ENCODE results near the gene LEFTY1.
"Not testable (repeated sequence)": the region's sequence is repeated elsewhere in the genome, so short reads cannot be mapped to it uniquely, and the experiment has no call there.

The LEFTY1 gene

GRCh38 chr1:225888898-225889601 is at the start of gene LEFTY1:
Gene LEFTY1, minus strand, starts transcription at chr1:225889146. Its CDS starts 80 bp downstream, at chr1:225889066.
- no peak for DNase-seq

GRCh38 chr1:225937048-225937968 is 48.4 kb upstream of the LEFTY1 start:
- no peak for DNase-seq

DNA sequence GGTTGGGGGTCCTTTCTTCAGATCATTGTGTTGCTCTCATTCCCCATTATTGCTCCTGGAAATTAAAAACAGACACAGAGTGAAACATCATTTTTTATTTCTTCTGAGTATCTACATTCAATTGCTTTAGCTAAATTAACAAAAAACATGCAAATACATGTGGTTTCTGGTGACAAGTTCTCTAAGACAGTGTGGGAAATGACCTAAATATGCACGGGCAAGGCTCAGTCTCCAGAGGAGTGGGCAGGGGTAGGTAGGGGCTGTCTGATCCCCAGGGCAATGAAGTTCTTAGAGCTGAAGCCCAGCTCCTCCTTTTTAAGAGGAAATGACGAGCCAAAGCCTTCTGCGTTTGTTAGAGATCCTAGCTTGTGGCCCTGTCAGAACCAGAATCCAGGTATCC is 47.6 kb upstream of the LEFTY1 start:
- no peak for DNase-seq

DNA sequence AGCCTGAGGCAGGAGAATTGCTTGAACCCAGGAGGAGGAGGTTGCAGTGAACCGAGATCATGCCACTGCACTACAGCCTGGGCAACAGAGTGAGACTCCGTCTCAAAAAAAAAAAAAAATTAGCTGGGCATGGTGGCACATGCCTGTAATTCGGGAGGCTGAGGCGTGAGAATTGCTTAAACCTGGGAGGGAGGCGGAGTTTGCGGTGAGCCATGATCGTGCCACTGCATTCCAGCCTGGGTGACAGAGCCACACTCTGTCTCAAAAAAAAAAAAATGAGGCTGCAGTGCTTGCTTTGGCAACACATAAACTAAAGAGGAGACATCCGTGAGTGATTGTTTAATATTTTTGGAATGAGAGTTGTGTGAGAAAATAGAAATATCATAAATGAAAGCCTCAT is 47.1 kb upstream of the LEFTY1 start:
- DNase-seq: not testable (repeated sequence)

GRCh38 chr1:225934711-225935110 is 45.8 kb upstream of the LEFTY1 start:
- DNase-seq: no peak

DNA sequence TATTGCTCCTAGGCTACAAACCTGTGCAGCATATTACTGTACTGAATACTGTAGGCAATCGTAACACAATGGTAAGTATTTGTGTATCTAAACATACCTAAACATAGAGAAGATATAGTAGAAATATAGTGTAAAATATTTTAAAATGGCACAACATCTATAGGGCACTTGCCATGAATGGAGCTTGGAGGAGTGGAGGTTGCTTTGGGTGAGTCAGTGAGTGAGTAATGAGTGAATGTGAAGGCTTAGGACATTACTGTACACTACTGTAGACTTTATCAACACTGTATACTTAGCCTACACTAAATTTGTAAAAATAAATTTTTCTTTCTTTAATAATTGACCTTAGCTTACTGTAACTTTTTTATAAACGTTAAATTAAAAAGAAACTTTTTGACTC is 44.1 kb upstream of the LEFTY1 start:
- no peak for DNase-seq

- no peak for DNase-seq
Observed at GRCh38 chr1:225931270-225932136, 42.6 kb upstream of the LEFTY1 start.

GRCh38 chr1:225930566-225930965 is 41.6 kb upstream of the LEFTY1 start:
- DNase-seq: no peak

DNA sequence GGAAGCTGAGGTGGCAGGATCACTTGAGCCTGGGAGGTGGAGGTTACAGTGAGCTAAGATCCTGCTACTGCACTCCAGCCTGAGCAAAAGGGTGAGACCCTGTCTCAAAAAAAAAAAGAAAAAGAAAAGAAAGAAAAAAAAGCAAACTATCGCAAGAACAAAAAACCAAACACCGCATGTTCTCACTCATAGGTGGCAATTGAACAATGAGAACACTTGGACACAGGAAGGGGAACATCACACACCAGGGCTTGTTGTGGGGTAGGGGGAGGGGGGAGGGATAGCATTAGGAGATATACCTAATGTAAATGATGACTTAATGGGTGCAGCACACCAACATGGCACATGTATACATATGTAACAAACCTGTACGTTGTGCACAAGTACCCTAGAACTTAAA is 40.5 kb upstream of the LEFTY1 start:
- DNase-seq: not testable (repeated sequence)

DNA sequence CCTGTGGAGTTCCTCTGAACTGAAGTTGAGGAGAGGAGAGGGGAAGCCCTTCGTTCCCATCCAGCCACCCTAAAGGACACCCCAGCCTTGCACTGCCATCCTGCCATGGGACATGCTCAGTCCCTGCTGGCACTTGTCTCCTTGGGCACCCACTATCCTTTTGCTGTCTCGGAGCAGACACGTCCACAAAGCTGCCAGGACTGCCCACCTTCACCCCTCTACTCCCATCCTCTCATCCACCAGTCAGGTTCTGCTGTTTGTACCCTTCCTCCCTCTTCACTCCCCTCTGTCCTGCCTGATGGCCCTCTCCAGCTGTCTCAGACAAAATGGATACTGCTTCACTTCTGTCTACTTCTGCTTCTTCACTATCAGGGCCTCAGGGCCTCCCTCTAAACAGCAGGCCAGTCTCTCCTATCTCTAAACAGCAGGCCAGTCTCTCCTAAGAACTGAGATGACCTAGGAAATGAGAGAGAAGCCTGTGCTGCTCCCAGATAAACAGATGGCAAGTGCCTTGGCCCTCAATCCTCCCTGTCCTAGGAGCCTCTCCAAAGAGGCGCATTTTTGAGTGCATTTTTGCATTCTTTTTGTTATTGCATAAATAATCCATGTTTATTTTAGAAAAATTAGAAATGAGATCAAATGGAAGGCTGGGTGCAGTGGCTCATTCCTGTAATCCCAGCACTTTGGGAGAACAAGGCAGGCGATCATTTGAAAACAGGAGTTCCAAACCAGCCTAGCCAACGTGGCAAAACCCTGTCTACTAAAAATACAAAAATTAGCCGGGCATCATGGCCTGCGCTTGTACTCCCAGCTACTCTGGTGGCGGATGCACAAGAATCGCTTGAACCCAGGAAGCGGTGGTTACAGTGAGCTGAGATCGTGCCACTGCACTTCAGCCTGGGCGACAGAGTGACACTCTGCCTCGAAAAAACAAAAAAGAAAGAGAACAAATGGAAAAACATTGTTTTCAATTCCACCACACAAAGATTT is 39.5 kb upstream of the LEFTY1 start:
- DNase-seq: no peak

DNA sequence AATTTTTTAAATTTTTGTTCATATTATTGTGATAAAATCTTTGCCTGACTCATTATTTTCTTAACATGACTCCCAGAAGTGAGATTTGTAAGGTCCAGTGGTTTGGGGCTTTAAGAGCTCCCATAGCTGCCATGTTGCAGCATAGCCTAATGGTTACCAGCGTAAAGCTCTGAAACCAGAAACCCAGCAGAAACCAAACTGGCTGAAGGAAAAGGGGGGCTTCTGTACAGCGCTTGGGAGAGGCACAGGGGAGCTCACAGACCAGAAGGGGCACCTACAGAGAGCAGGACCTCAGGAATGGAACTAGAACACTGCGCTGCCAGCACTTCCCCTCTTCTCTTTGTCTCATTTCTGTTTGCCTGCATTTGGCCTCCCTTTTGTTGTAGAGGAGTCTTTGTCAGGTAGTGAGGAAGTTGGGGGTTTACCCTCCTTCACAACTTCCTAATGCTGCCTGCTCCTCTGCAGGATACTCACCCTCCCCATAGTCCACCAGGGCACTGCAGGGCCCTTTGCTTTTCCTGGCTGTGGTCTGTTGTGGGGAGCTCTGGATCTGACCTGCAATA is 37.7 kb upstream of the LEFTY1 start:
- no peak for DNase-seq

DNA sequence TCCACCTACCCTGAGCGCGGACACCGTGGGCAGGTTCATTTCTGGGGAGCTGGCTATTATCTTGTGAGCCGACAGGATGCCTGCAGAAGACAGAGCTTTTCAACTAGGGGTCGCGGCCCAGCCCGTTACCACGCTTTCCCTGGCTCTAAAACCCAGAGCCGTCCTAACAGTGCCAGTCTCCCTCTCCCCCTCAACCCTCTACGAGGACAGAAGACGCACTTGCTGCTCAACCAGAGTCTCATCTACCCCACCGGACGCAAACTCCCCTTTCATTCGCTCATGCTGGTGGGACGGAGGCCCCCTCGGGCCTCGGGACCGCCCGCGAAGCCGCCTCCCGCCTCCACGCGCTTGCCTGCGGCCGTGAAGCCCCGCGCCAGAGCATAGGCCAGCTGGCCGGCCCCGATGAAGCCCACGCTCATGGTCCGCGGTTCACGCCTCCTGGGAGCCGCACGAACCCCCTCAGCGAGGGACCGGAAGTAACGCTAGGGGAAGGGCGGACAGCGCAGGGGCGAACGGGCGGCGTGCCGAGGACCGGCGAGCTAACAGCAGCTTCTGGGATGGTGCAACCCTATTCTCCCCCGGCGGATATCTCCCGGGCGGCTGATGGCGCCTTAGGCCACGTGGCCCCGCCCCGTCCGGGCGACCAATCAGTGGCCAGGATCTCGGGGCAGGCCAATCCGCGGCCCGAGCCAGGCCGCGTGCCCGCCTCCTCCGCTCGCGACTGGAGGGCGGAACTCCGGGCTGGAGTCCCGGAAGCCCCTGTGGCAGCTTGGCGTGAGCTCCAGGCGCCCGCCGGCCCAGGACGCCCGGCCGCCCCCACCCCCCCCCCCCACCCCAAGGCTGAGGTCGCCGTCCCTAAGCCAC is 35.0 kb upstream of the LEFTY1 start, which contains the start of gene PYCR2:
PYCR2 (minus strand) TSS at position 559 of the 864 bp plus-strand sequence; CDS start at position 419, 140 bp downstream.
- peak; percentile 95 for DNase-seq

DNA sequence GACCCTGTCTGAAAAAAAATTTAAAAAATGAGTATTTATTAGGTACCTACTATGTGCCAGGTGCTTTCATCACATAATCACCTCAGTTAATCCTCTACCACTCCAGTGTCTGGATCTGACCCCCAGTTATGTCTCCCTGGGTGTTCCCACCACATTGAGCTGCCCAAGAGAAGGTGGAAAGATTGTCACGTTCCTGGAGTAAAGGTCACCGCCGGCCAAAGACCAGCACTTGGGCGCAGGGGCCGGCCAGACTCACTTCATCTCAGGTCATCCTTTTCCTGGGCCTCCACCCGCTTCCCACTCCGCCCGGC is 34.4 kb upstream of the LEFTY1 start:
- no peak for DNase-seq

- DNase-seq: no peak
Observed at GRCh38 chr1:225921734-225922709, 33.1 kb upstream of the LEFTY1 start.

DNA sequence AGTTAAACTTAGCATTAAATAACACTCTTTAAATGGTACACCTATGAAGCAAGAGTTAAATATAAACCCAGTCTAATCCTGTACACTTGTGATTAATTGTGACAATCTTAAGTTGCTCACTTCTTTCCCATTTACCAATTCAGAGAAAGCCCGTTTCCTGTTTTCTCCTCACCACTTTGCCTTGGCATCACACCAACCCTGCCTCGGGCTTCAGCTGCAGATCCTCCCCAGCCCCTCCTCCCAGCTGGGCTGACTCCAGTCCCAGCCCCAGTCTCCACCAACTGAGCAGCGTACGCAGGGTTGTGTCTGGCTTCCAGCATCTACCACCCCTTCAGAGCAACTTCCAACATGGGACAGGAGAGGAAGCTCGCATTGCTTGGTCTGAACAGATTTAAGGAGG is 31.0 kb upstream of the LEFTY1 start:
- DNase-seq: no peak

DNA sequence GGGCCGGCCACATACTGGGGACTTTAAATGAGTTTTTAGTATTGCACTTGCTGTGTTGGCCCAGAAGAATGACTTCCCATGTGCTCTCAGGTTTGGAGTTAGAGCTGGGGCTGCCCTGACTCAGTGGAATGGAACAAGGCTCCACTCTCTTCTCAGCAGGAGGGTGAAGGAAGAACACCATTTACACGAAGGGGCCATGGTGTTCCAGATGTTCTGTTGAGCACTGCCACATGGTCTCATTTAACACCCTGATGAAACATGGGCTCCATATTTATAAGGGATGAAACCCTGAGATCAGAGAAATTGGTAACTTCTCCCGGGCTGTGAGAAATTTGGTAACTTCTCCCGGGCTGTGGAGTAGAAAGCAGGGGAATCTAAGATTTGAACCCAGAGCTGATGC is 29.3 kb upstream of the LEFTY1 start:
- DNase-seq: no peak

DNA sequence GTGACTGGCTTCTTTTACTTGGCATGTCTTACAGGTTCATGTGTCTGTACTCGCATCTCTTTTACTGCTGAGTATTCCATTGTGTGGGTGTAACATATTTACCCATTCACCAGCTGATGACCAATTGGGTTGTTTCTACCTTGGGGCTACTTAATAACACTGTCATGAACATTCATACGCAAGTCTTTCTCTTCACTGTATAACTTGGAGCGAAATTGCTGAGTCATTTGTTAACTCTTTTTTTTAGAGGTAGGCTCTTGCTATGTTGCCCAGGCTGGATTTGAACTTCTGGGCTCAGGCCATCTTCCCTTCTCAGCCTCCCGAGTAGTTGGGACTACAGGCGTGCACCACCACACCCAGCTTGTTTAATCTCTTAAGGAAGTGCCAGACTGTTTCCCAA is 28.6 kb upstream of the LEFTY1 start:
- DNase-seq: no peak

DNA sequence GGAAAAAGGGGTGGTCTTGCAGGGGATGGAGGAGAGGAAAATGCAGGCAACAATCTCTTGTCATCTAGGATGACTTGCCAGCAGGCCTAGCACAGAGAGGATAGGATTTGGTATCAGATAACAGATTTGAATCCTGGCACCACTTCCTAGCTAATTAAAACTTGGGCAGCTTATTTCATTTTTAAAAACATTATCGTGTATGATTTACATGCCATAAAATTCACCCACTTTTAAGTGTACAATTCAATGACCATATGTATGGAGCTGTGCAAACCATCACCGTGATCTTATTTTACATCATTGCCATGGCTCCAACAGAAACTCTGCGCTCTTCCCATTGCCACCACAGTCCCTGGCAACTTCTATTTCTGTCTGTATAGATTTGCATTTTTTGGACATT is 28.2 kb upstream of the LEFTY1 start:
- DNase-seq: no peak

- DNase-seq: no peak
Observed at GRCh38 chr1:225915538-225915991, 26.6 kb upstream of the LEFTY1 start.
